ENCODE measurements around the gene PMEPA1.
A peak's percentile ranks its signal among the peaks of the same experiment; 100 is the strongest.

The PMEPA1 gene

GRCh38 chr20:57670288-57671071, 39.3 kb downstream of the PMEPA1 start:
- H3K27ac ChIP-seq, result peak overlapping the region; percentile 46
- CTCF ChIA-PET, result interaction anchor here (0.6 to 0.7 kb wide), 2 partner anchors 54 to 508 kb away, joined by 3 to 6 read pairs; no protein-coding TSS in a partner anchor
- POLR2A ChIA-PET (ENCODE audit: low non-redundant PET), result no interaction called here
- TF ChIP-seq, protein P1, sequence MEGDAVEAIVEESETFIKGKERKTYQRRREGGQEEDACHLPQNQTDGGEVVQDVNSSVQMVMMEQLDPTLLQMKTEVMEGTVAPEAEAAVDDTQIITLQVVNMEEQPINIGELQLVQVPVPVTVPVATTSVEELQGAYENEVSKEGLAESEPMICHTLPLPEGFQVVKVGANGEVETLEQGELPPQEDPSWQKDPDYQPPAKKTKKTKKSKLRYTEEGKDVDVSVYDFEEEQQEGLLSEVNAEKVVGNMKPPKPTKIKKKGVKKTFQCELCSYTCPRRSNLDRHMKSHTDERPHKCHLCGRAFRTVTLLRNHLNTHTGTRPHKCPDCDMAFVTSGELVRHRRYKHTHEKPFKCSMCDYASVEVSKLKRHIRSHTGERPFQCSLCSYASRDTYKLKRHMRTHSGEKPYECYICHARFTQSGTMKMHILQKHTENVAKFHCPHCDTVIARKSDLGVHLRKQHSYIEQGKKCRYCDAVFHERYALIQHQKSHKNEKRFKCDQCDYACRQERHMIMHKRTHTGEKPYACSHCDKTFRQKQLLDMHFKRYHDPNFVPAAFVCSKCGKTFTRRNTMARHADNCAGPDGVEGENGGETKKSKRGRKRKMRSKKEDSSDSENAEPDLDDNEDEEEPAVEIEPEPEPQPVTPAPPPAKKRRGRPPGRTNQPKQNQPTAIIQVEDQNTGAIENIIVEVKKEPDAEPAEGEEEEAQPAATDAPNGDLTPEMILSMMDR (conservative IDR thresholded peaks at IDR 0.05; ENCODE audit: low read depth), result no peak
- no peak for DNase-seq (ENCODE audit: low spot score)

- CTCF ChIA-PET, result interaction anchor here (0.6 to 0.7 kb wide), 2 partner anchors 55 to 509 kb away, joined by 3 to 6 read pairs; no protein-coding TSS in a partner anchor
- TF ChIP-seq, protein P1 (conservative IDR thresholded peaks at IDR 0.05; ENCODE audit: low read depth), result no peak
- no peak for DNase-seq (ENCODE audit: low spot score)
- peak overlapping the region; percentile 46 for H3K27ac ChIP-seq
- POLR2A ChIA-PET (ENCODE audit: low non-redundant PET), result interaction anchor here (0.5 to 0.6 kb wide), 2 partner anchors 31 to 882 kb away, joined by 3 to 5 read pairs; no protein-coding TSS in a partner anchor
These were observed 40.2 kb downstream of the PMEPA1 start for GRCh38 chr20:57669632-57670031.

DNA sequence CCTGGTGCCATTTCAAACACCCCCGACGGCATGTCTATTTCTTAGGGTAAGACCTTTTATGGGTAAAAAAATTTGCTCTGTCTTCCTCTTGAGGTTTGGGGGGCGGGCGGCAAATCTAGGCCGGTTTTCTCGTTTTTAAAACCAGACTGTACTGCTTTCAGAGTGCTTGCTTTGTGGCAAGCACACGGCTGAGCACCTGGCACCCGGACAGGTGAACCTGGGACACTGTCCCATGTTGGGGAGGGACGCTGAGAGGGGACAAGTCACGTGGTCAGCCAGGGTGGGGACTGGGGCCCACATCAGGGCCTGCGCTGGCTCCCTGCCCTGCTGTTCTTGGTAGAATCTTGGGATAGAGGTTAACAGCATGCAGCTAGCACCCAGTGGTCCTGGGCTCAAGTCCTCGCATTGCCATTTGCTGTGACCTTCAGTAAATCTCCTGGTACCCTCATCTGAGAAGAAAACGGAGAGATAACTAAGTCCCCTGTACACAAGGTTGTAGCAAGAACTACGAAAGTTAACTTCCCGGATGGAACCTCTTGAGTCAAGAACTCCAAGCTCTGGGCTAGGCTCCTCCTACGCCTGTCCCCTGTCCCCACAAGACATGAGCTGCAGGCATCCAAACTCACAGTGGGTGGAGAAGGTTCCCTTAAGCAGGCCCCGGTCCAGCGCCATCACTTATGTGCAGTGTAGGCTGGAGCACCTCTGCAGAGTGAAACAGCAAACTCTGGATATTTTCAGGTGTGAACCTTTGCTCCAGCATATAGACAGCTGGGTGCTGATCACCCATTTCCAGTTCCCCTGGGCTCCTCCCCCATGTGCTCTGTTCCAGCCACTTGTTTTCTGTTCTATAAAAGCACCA, 41.7 kb downstream of the PMEPA1 start:
- DNase-seq (ENCODE audit: low spot score), result no peak
- peak overlapping the region; percentile 46 for H3K27ac ChIP-seq
- TF ChIP-seq, protein P1 (conservative IDR thresholded peaks at IDR 0.05; ENCODE audit: low read depth), result no peak
- CTCF ChIA-PET, result interaction anchor here (0.7 kb wide), 1 partner anchor 14 kb away, joined by 5 read pairs; no protein-coding TSS in a partner anchor
- POLR2A ChIA-PET (ENCODE audit: low non-redundant PET), result no interaction called here

GRCh38 chr20:57667388-57667787, 42.4 kb downstream of the PMEPA1 start:
- POLR2A ChIA-PET (ENCODE audit: low non-redundant PET), result no interaction called here
- TF ChIP-seq, protein P1 (conservative IDR thresholded peaks at IDR 0.05; ENCODE audit: low read depth), result no peak
- H3K27ac ChIP-seq, result peak overlapping the region; percentile 46
- no peak for DNase-seq (ENCODE audit: low spot score)
- CTCF ChIA-PET, result no interaction called here

- DNase-seq (ENCODE audit: low spot score), result no peak
- ChIA-PET CTCF (no interaction called here), POLR2A (ENCODE audit: low non-redundant PET) (no interaction called here)
- TF ChIP-seq, protein P1 (conservative IDR thresholded peaks at IDR 0.05; ENCODE audit: low read depth), result no peak
- H3K27ac ChIP-seq, result peak overlapping the region; percentile 46
These were observed 43.0 kb downstream of the PMEPA1 start for GRCh38 chr20:57666834-57667157.

- ChIA-PET CTCF (no interaction called here), POLR2A (ENCODE audit: low non-redundant PET) (no interaction called here)
- peak overlapping the region; percentile 46 for H3K27ac ChIP-seq
- DNase-seq (ENCODE audit: low spot score), result no peak
- TF ChIP-seq, protein P1 (conservative IDR thresholded peaks at IDR 0.05; ENCODE audit: low read depth), result no peak
These were observed 43.5 kb downstream of the PMEPA1 start for GRCh38 chr20:57666106-57666833.

All from RWPE1 (cell line).